GM06990 (cell line): ENCODE results near the gene AGAP1.

Experiments
- DNase-seq: peaks from one replicate; pipeline ENCODE4 v3.0.0-alpha.2; 2011; ENCODE audit not compliant: insufficient read length; ENCODE audit errors: extremely low read depth
- H3K27me3 ChIP-seq: replicated peaks from 2 replicates; pipeline ENCODE4 v1.6.0; 2011; ENCODE audit warnings: low read length; ENCODE audit not compliant: control insufficient read depth, insufficient read depth
- H3K36me3 ChIP-seq: 2 replicates; pipeline ENCODE4 v1.5.1; 2011; ENCODE audit warnings: low read length; ENCODE audit not compliant: control insufficient read depth, insufficient read depth
- H3K4me3 ChIP-seq: replicated peaks from 2 replicates; pipeline ENCODE4 v1.5.1; 2011; ENCODE audit warnings: low read depth, mild to moderate bottlenecking, control low read depth, low read length
- TF ChIP-seq, protein P1 (sequence below): IDR thresholded peaks from 2 replicates; pipeline ENCODE4 v1.5.1; 2011; ENCODE audit warnings: low read length, control low read depth, mild to moderate bottlenecking, inconsistent platforms; ENCODE audit not compliant: insufficient read depth, poor library complexity, severe bottlenecking

Gene AGAP1

DNA sequence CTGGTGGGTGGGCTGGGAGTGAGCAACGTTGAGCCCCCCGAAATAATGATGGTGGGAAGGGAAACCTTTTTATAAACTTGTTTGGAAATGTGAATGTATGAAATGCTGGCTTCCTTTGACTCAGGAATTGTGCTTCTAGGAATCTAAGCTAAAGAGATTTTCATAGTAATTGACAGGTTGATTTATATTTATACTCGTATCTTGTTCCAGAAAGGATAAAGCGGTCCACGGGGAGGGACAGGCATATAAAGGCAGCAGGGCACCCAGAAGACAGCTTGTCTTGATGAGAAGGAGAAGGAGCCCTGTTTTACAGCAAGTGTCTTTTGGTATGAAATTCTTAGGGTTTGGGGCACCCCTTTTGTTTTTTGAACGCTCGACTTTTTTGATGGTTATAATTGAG lies 157.8 kb downstream of the AGAP1 start:
- Histone ChIP-seq H3K4me3 (no peak overlapping the region), H3K36me3 (no peaks in the 10 kb centered on the region), H3K27me3 (no peaks in the 10 kb centered on the region; the same call in 1 of the 2 replicates)
- DNase-seq = no peak
- TF ChIP-seq, protein P1, sequence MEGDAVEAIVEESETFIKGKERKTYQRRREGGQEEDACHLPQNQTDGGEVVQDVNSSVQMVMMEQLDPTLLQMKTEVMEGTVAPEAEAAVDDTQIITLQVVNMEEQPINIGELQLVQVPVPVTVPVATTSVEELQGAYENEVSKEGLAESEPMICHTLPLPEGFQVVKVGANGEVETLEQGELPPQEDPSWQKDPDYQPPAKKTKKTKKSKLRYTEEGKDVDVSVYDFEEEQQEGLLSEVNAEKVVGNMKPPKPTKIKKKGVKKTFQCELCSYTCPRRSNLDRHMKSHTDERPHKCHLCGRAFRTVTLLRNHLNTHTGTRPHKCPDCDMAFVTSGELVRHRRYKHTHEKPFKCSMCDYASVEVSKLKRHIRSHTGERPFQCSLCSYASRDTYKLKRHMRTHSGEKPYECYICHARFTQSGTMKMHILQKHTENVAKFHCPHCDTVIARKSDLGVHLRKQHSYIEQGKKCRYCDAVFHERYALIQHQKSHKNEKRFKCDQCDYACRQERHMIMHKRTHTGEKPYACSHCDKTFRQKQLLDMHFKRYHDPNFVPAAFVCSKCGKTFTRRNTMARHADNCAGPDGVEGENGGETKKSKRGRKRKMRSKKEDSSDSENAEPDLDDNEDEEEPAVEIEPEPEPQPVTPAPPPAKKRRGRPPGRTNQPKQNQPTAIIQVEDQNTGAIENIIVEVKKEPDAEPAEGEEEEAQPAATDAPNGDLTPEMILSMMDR = no peak

DNA sequence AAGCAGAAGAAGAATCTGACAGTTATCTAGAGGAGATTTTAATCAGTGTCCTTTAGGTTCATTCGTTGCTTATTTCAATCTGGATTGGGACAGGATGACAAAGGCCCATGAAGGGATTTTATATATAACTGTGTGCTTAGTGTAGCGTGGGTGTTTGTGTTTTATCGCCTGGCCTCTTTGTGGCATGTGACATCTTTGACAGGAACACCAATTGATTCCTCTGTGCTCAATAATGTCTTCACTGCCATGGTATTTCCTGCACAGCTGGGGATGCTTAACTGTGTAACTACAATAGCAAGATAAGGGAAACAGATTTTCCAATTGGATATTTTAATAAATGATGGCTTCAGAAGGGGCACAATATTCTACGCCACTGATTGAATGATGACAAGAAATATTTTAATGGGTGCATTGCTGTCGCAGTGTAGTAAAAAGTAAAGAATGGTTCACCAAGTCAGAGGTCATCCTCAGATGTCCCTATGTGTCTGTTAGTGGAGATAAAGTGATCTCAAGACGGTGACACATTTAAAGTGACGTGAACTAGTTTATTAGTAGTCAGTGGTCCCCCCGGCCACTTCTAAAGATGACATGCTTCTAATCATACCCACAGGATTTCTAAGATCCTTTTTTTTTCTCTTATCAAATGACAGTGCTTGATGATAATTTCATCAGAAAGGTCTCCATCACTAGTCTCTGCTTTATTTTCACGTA lies 160.4 kb downstream of the AGAP1 start:
- H3K4me3 ChIP-seq = no peak overlapping the region
- no peaks in the 10 kb centered on the region for H3K36me3 ChIP-seq
- no peak for DNase-seq
- TF ChIP-seq, protein P1 = no peak
- no peaks in the 10 kb centered on the region; the same call in none of the 2 replicates for H3K27me3 ChIP-seq

DNA sequence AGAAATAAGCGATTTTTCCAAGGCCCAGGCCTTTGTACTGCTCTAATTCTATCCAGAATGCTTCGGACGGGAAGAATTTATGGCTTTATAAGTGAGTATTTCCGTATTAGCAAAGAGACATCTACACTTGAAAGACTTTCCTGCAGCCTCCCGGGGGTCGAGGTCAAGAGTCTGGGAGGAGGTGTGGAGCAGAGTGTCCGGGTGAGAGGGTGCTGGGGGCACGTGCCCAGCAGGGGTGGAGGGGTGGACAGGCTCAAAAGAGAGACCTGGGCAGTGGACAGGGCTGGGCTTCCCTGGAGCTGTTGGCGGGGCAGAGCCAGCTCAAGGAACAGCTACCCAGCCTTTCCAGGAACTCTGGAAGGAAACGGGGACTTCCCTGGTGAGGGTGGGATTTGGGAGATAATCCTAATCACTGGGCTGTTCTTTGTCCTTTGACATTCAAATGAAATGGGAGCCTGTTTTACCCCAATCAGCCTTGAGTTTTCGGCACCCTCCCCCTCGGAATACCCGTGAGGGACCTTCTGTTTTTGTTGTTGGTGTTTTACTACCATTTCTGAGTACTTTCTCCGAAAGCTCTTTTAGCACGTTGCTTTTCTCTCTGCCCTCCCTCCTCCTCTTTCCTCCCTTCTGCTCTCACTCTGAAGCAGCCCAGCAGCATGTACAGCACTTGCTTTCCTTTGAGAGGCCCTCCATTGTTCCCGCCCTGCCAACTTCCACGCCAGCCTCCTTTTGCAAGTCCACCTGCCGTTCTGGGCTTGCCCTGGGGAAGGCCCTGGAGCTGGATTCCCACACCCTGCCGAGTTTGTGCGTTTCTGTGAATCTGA lies 164.7 kb downstream of the AGAP1 start:
- Histone ChIP-seq H3K4me3 (no peak overlapping the region), H3K27me3 (no peaks in the 10 kb centered on the region; the same call in none of the 2 replicates), H3K36me3 (no peaks in the 10 kb centered on the region)
- TF ChIP-seq, protein P1 = no peak
- no peak for DNase-seq

DNA sequence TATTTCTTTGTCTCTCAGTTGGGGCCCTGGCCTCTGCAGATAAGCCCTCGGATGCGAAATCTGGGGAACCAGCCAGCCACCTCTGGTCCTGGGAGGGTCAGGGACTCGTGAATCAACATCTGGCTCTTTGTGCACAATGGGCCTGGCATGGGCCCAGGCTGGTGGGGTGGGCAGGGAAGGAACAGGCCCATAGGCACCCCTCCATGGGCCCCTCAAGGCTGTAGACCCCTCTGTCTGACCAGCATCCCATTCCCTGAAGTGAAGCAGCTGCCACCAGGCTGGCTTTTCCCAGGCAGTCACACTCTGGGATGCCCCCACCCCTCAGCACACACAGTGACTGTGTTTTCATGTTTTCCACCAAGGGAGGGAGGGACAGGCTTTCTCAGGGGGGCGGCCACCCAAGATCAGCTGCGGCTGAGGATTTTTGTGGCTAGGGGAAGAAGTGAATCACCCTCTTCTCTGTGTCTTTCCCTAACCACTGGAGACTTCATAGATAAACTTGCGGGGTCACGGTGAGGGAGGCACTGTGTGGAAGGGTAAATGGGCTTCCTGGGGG lies 166.0 kb downstream of the AGAP1 start:
- H3K4me3 ChIP-seq = no peak overlapping the region
- H3K36me3 ChIP-seq = no peaks in the 10 kb centered on the region
- no peaks in the 10 kb centered on the region; the same call in none of the 2 replicates for H3K27me3 ChIP-seq
- TF ChIP-seq, protein P1 = no peak
- DNase-seq = no peak

DNA sequence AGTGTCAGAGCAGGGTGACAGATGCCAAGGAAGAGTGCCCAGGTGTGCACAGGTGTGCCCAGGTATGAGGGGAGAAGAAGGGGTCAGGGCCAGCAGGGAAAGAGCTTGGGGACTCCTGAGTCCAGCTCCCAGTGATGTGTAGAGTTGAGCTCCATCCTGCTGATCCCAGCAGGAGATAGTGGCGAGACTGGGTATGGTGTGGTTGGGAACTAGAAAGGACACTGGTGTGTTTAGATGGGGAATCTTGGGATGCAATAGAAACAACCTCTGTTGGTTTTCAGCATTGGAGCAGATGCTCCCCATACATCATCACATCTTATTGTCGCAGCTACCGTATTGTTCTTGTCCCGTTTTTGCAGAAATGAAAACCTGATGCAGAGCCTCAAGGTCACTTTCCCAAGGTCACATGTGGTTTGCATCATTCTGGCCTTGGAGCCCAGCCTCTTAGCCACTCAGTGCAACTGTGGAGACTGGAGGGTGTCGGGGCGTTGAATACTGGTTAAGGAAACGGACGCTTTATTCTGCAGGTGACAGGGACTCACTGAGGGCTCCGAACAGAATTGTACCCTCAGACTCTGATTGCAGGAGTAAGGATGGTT lies 166.7 kb downstream of the AGAP1 start:
- Histone ChIP-seq H3K27me3 (no peaks in the 10 kb centered on the region; the same call in none of the 2 replicates), H3K4me3 (no peak overlapping the region), H3K36me3 (no peaks in the 10 kb centered on the region)
- DNase-seq = no peak
- TF ChIP-seq, protein P1 = no peak
